ENCODE measurements around the gene ZNF791.
A peak's percentile ranks its signal among the peaks of the same experiment; 100 is the strongest.

Gene ZNF791

GRCh38 chr19:12665671-12666264, 55.0 kb downstream of the ZNF791 start:
- H3K9me3 ChIP-seq (ENCODE audit: control insufficient read depth, insufficient read depth, low read depth, low read length) = no peaks in the 10 kb centered on the region
- ChIA-PET CTCF (interaction anchor here (0.5 to 1.8 kb wide), 3 partner anchors 8 to 264 kb away, joined by 3 to 5 read pairs (median 4); no protein-coding TSS in a partner anchor), POLR2A (interaction anchor here (0.6 to 1.9 kb wide), 8 partner anchors 12 to 100 kb away, joined by 3 to 9 read pairs (median 4); partner anchors contain the start of genes DHPS, FBXW9, ZNF490 and ZNF791)
- TF ChIP-seq SP2 (tag by site-specific recombination; IDR thresholded peaks at IDR 0.05) (no peak), ZNF398 (tag by site-specific recombination; IDR thresholded peaks at IDR 0.05) (no peak), SP7 (tag by site-specific recombination; IDR thresholded peaks at IDR 0.05) (no peak), ZFHX2 (tag by site-specific recombination; conservative IDR thresholded peaks at IDR 0.05) (no peak), ZBTB20 (tag by site-specific recombination; IDR thresholded peaks at IDR 0.05) (no peak), MZF1 (tag by site-specific recombination; IDR thresholded peaks at IDR 0.05; ENCODE audit: borderline replicate concordance) (no peak), ZNF513 (tag by site-specific recombination; IDR thresholded peaks at IDR 0.05) (no peak), ZNF580 (tag by site-specific recombination; IDR thresholded peaks at IDR 0.05) (no peak), CTCF (tag by site-specific recombination; IDR thresholded peaks at IDR 0.05) (no peak), ZEB2 (tag by site-specific recombination; IDR thresholded peaks at IDR 0.05) (no peak), ZNF202 (tag by site-specific recombination; IDR thresholded peaks at IDR 0.05; ENCODE audit: borderline replicate concordance) (no peak), ZNF449 (tag by site-specific recombination; IDR thresholded peaks at IDR 0.05) (no peak), ZNF354C (tag by site-specific recombination; IDR thresholded peaks at IDR 0.05; ENCODE audit: borderline replicate concordance, low read depth) (no peak), ZFP69B (tag by site-specific recombination; IDR thresholded peaks at IDR 0.05) (no peak), SCRT2 (tag by site-specific recombination; IDR thresholded peaks at IDR 0.05) (no peak), ZNF324 (tag by site-specific recombination; IDR thresholded peaks at IDR 0.05) (no peak), KLF16 (tag by site-specific recombination; IDR thresholded peaks at IDR 0.05) (no peak)
- H3K4me1 ChIP-seq (ENCODE audit: control insufficient read depth, insufficient read depth, low read length) = no peaks in the 10 kb centered on the region
- peaks cover 11 to 60% of the 10 kb centered on the region in 2 experiments; a peak in 2 of 3 replicates for H3K36me3 ChIP-seq (ENCODE audit: control insufficient read depth in 2 of 2, insufficient read depth in 1 of 2, low read length in 2 of 2)
- H3K27ac ChIP-seq (ENCODE audit: extremely low read depth, low read depth, low read length) = no peak overlapping the region; the same call in 1 of the 2 replicates
- H3K4me3 ChIP-seq (ENCODE audit: low read depth, low read length) = peak overlapping the region; percentile 76

Data from HEK293 (cell line).